ENCODE measurements around the gene ASIC1. TPM values are rescaled to one million over a fixed set of nuclear protein-coding genes. Genes with fewer than 3 reads are reported as not detected.

The ASIC1 gene
- total RNA-seq, 1 experiment from 2014 or later: 6.0 TPM

DNA sequence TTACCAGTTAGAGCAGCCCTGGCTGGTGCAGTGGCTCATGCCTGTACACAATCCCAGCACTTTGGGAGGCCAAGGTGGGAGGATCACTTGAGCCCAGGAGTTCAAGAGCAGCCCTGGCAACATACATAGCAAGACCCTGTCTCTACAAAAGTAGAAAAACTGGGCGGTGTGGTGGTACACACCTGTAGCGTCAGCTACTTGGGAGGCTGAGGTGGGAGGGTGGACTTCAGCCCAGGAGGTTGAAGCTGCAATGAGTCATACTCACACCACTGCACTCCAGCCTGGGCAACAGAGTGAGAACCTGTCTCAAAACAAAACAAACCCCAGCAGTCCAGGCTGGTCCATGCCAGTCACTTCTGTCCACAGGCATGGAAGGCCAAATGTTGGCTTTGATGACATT, 62.0 kb downstream of the ASIC1 start:
- H3K4me3 ChIP-seq (ENCODE audit: low read length): no peak overlapping the region
- no peak overlapping the region for H2AFZ ChIP-seq (ENCODE audit: low read length)
- H3K27me3 ChIP-seq (ENCODE audit: low read length): no peaks in the 10 kb centered on the region
- no TSS peak for BruUV-seq (replicated peaks)
- ChIA-PET CTCF (no interaction called here), POLR2A (ENCODE audit: unreplicated experiment) (no interaction called here)
- TF ChIP-seq, protein P1, sequence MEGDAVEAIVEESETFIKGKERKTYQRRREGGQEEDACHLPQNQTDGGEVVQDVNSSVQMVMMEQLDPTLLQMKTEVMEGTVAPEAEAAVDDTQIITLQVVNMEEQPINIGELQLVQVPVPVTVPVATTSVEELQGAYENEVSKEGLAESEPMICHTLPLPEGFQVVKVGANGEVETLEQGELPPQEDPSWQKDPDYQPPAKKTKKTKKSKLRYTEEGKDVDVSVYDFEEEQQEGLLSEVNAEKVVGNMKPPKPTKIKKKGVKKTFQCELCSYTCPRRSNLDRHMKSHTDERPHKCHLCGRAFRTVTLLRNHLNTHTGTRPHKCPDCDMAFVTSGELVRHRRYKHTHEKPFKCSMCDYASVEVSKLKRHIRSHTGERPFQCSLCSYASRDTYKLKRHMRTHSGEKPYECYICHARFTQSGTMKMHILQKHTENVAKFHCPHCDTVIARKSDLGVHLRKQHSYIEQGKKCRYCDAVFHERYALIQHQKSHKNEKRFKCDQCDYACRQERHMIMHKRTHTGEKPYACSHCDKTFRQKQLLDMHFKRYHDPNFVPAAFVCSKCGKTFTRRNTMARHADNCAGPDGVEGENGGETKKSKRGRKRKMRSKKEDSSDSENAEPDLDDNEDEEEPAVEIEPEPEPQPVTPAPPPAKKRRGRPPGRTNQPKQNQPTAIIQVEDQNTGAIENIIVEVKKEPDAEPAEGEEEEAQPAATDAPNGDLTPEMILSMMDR (conservative IDR thresholded peaks at IDR 0.05; ENCODE audit: low read depth, low read length): no peak
- no peak for TF ChIP-seq EZH2phosphoT487 (IDR thresholded peaks at IDR 0.05; ENCODE audit: borderline replicate concordance, low read length)
- TF ChIP-seq EZH2 (IDR thresholded peaks at IDR 0.05; ENCODE audit: low read length, unreplicated experiment): no peak
- H4K20me1 ChIP-seq (ENCODE audit: low read length): no peaks in the 10 kb centered on the region
- peaks cover 21% of the 10 kb centered on the region for H3K36me3 ChIP-seq (ENCODE audit: low read depth, low read length)
- intact Hi-C loops (cut with micrococcal nuclease): no loop called here
- peaks cover 31% of the 10 kb centered on the region for H3K79me2 ChIP-seq (ENCODE audit: low read length)
- H3F3A ChIP-seq (ENCODE audit: low read length, unreplicated experiment): no peaks in the 10 kb centered on the region
- H3K27ac ChIP-seq (ENCODE audit: low read length): no peak overlapping the region
- no peak overlapping the region for H3K9ac ChIP-seq (ENCODE audit: low read length)
- H3K9me3 ChIP-seq (ENCODE audit: low read length): no peaks in the 10 kb centered on the region
- DNase-seq (no peak), ATAC-seq (no peak)
- no peaks in the 10 kb centered on the region for H3K9me2 ChIP-seq (replicated peaks; ENCODE audit: low read length)
- H3K4me1 ChIP-seq (ENCODE audit: insufficient read depth, low read length): peaks cover under 1% of the 10 kb centered on the region; the same call in 1 of the 2 replicates
- H3K4me2 ChIP-seq (ENCODE audit: low read length): no peak overlapping the region

DNA sequence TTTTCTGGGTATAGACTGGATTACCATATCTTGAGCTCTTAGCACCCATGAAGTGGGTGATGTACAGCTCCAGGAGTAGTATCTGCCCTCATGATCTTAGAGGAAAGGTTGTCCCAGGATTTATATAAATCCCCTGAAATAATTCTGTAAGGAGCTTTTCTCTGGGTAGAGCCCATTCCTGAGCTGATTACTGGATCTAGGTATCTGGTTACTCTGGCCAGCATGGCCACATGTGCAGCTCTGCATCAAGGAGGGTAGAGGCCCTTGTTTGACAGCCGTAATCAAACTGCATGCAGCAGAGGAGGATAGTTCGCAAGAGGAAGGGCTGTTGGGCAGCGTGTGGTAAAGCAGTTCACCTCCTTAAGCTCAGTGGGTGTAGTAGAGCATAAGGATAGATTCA, 63.1 kb downstream of the ASIC1 start:
- H3K4me3 ChIP-seq (ENCODE audit: low read length): no peak overlapping the region
- H3K27me3 ChIP-seq (ENCODE audit: low read length): no peaks in the 10 kb centered on the region
- no peaks in the 10 kb centered on the region for H3F3A ChIP-seq (ENCODE audit: low read length, unreplicated experiment)
- no peak overlapping the region for H3K27ac ChIP-seq (ENCODE audit: low read length)
- ChIA-PET POLR2A (ENCODE audit: unreplicated experiment) (no interaction called here), CTCF (no interaction called here)
- H3K36me3 ChIP-seq (ENCODE audit: low read depth, low read length): peaks cover 21% of the 10 kb centered on the region
- BruUV-seq (replicated peaks): no TSS peak
- DNase-seq: no peak
- H3K4me1 ChIP-seq (ENCODE audit: insufficient read depth, low read length): no peaks in the 10 kb centered on the region
- H3K9me3 ChIP-seq (ENCODE audit: low read length): no peaks in the 10 kb centered on the region
- intact Hi-C loops (cut with micrococcal nuclease): no loop called here
- no peak overlapping the region for H3K9ac ChIP-seq (ENCODE audit: low read length)
- H3K79me2 ChIP-seq (ENCODE audit: low read length): peaks cover 23% of the 10 kb centered on the region
- TF ChIP-seq, protein P1 (conservative IDR thresholded peaks at IDR 0.05; ENCODE audit: low read depth, low read length): no peak
- TF ChIP-seq EZH2 (IDR thresholded peaks at IDR 0.05; ENCODE audit: low read length, unreplicated experiment): no peak
- no peak for TF ChIP-seq EZH2phosphoT487 (IDR thresholded peaks at IDR 0.05; ENCODE audit: borderline replicate concordance, low read length)
- no peak for ATAC-seq
- H2AFZ ChIP-seq (ENCODE audit: low read length): no peak overlapping the region
- H4K20me1 ChIP-seq (ENCODE audit: low read length): no peaks in the 10 kb centered on the region
- no peaks in the 10 kb centered on the region for H3K9me2 ChIP-seq (replicated peaks; ENCODE audit: low read length)
- no peak overlapping the region for H3K4me2 ChIP-seq (ENCODE audit: low read length)

DNA sequence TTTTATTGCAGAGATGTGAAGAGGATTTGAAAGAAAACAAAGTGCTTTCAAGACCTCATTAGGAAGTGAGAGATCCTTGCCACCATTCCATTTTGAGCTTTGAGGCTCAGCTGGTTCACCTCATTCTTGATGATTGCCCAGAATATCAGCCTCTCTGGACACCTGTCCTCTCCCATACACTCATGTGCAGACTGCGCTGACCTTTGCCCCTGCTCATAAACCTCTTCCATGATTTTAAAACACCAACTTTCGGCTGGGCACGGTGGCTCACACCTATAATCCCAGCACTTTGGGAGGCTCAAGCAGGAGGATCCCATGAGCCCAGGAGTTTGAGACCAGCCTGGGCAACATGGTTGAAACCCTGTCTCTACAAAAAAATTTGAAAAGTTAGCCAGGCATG, 63.6 kb downstream of the ASIC1 start:
- no peaks in the 10 kb centered on the region for H3K9me3 ChIP-seq (ENCODE audit: low read length)
- DNase-seq (no peak), ATAC-seq (no peak)
- ChIA-PET CTCF (no interaction called here), POLR2A (ENCODE audit: unreplicated experiment) (no interaction called here)
- H3K9ac ChIP-seq (ENCODE audit: low read length): no peak overlapping the region
- H3K9me2 ChIP-seq (replicated peaks; ENCODE audit: low read length): no peaks in the 10 kb centered on the region
- intact Hi-C loops (cut with micrococcal nuclease): no loop called here
- no peak for TF ChIP-seq EZH2 (IDR thresholded peaks at IDR 0.05; ENCODE audit: low read length, unreplicated experiment)
- no peak for TF ChIP-seq EZH2phosphoT487 (IDR thresholded peaks at IDR 0.05; ENCODE audit: borderline replicate concordance, low read length)
- TF ChIP-seq, protein P1 (conservative IDR thresholded peaks at IDR 0.05; ENCODE audit: low read depth, low read length): no peak
- H3K36me3 ChIP-seq (ENCODE audit: low read depth, low read length): peaks cover 21% of the 10 kb centered on the region
- BruUV-seq (replicated peaks): no TSS peak
- H3K27me3 ChIP-seq (ENCODE audit: low read length): no peaks in the 10 kb centered on the region
- no peak overlapping the region for H3K27ac ChIP-seq (ENCODE audit: low read length)
- H3K4me3 ChIP-seq (ENCODE audit: low read length): no peak overlapping the region
- H3K79me2 ChIP-seq (ENCODE audit: low read length): peaks cover 19% of the 10 kb centered on the region
- H2AFZ ChIP-seq (ENCODE audit: low read length): no peak overlapping the region
- H3F3A ChIP-seq (ENCODE audit: low read length, unreplicated experiment): no peaks in the 10 kb centered on the region
- no peak overlapping the region for H3K4me2 ChIP-seq (ENCODE audit: low read length)
- H4K20me1 ChIP-seq (ENCODE audit: low read length): no peaks in the 10 kb centered on the region
- H3K4me1 ChIP-seq (ENCODE audit: insufficient read depth, low read length): no peaks in the 10 kb centered on the region

Data from PC-3 (cell line).